ENCODE results near the gene MCIDAS.

MCIDAS gene

DNA sequence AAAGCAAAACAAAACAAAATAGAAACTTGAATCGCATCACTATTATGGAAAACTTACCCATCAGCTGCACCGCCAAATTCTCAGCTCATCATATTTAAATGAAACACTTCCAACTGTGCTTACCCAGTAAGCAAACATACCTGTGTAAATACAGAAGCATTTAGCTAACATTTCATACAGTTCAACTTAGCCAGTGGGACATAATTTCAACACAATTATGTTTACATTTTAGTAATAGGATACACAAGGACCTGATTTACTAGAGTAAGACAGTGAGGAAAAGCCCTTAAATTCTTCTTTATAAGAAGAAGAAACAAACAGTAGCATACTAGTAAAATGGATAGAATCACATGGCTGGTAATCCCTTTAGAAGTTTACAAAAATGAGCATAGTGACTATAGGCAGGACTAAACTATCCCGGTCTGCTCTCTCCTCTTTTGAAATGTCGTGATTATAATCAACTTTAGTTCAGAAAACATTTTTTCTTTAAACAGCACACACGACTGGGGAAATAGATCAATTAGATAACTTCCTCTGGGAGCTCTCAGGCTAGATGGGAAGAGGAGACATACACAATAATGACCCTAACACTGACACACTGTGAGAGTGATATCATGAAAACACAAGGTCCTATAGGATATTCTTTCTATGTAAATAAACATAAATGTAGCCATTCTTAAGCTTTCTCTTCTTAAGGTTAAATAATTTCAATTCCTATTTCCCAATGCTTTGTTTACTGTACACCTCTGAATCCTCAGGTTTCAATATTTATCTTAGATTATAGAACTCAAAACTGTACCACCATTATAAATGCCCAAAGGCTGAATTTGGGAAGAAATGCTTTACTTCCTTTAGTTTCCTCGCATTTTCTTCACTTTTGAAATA, 38.2 kb downstream of the MCIDAS start:
- H3K4me1 ChIP-seq (ENCODE audit: insufficient read depth, insufficient read length): no peaks in the 10 kb centered on the region
- no peaks in the 10 kb centered on the region for H3K9me3 ChIP-seq (ENCODE audit: insufficient read depth, low read length)
- TF ChIP-seq YY1 (IDR thresholded peaks at IDR 0.05; ENCODE audit: insufficient read depth, insufficient read length): no peak
- TF ChIP-seq SUZ12 (IDR thresholded peaks at IDR 0.05; ENCODE audit: extremely low read depth, insufficient read depth, insufficient read length): no peak
- no peak for TF ChIP-seq ZNF274 (IDR thresholded peaks at IDR 0.05; ENCODE audit: low read depth, low read length)
- H3K9ac ChIP-seq (ENCODE audit: insufficient read length, low read depth): no peak overlapping the region
- DNase-seq (ENCODE audit: low read depth, low spot score): no peak
- no peaks in the 10 kb centered on the region for H3K36me3 ChIP-seq (ENCODE audit: insufficient read depth, insufficient read length, low read length)
- no peaks in the 10 kb centered on the region for H3K27me3 ChIP-seq (ENCODE audit: insufficient read depth, insufficient read length)
- no peak overlapping the region for H3K4me3 ChIP-seq (ENCODE audit: insufficient read length, low read depth)

DNA sequence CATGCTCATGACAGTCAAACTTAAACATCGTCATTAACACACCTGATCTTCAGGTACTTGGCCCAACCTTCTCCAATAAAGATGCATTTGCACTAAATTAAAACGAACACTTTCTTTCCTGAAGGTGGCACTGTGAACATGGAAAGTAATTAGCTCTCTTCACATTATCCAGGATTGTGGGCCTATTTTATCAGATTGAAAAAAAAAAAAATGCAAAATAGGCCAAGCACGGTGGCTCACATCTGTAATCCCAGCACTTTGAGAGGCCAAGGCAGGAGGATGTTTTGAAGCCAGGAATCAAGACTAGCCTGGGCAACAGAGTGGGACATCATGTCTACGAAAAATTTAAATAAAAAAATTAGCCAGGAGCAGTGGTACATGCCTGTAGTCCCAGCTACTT, 39.7 kb downstream of the MCIDAS start:
- DNase-seq (ENCODE audit: low read depth, low spot score): no peak
- Histone ChIP-seq H3K9me3 (ENCODE audit: insufficient read depth, low read length) (no peaks in the 10 kb centered on the region), H3K9ac (ENCODE audit: insufficient read length, low read depth) (no peak overlapping the region), H3K4me3 (ENCODE audit: insufficient read length, low read depth) (no peak overlapping the region), H3K4me1 (ENCODE audit: insufficient read depth, insufficient read length) (no peaks in the 10 kb centered on the region), H3K27me3 (ENCODE audit: insufficient read depth, insufficient read length) (no peaks in the 10 kb centered on the region), H3K36me3 (ENCODE audit: insufficient read depth, insufficient read length, low read length) (no peaks in the 10 kb centered on the region)
- no peak for TF ChIP-seq YY1 (IDR thresholded peaks at IDR 0.05; ENCODE audit: insufficient read depth, insufficient read length)
- TF ChIP-seq ZNF274 (IDR thresholded peaks at IDR 0.05; ENCODE audit: low read depth, low read length): no peak
- no peak for TF ChIP-seq SUZ12 (IDR thresholded peaks at IDR 0.05; ENCODE audit: extremely low read depth, insufficient read depth, insufficient read length)

DNA sequence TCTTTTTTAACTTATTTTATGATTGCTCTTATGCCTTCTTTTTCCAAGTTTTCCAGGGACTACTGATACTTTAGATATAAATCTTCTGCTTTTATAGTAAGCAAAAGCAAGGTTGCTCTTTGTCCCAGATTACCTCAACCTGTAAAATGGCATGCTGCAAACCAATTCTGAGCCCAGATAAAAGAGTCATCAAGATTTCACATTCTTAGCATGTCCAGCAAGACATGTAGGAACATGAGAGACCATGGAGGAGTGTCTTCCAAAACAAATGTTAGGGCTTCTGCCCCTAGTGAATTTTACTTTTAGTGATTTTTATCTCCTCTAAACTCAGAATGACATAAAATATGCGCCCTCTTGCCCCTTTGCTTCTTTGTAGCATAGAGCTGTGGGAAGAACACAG, 47.1 kb downstream of the MCIDAS start:
- Histone ChIP-seq H3K9ac (ENCODE audit: insufficient read length, low read depth) (no peak overlapping the region), H3K27me3 (ENCODE audit: insufficient read depth, insufficient read length) (peaks cover 35% of the 10 kb centered on the region), H3K4me3 (ENCODE audit: insufficient read length, low read depth) (no peak overlapping the region), H3K9me3 (ENCODE audit: insufficient read depth, low read length) (no peaks in the 10 kb centered on the region), H3K4me1 (ENCODE audit: insufficient read depth, insufficient read length) (no peaks in the 10 kb centered on the region), H3K36me3 (ENCODE audit: insufficient read depth, insufficient read length, low read length) (no peaks in the 10 kb centered on the region)
- no peak for DNase-seq (ENCODE audit: low read depth, low spot score)
- TF ChIP-seq ZNF274 (IDR thresholded peaks at IDR 0.05; ENCODE audit: low read depth, low read length) (no peak), SUZ12 (IDR thresholded peaks at IDR 0.05; ENCODE audit: extremely low read depth, insufficient read depth, insufficient read length) (no peak), YY1 (IDR thresholded peaks at IDR 0.05; ENCODE audit: insufficient read depth, insufficient read length) (no peak)

DNA sequence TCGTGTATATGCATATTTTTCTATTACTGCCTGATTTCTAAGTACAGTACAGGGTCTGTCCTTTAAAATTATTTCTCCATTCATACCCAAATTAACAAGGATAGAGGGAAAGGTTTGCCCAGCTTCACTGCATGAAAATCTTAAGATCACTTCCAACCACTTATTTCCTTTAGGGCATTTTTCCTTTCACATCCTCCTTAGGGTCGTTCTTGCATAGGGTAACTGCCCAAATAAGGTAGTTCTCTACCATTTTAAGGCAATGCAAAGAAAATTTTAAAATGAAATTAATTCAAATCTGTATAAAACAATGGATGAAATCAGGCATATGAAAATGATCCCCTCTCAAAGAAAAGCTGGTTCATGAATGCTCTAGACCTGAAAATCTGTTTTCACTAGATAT, 50.0 kb downstream of the MCIDAS start:
- TF ChIP-seq ZNF274 (IDR thresholded peaks at IDR 0.05; ENCODE audit: low read depth, low read length): no peak
- no peak for TF ChIP-seq YY1 (IDR thresholded peaks at IDR 0.05; ENCODE audit: insufficient read depth, insufficient read length)
- no peak for TF ChIP-seq SUZ12 (IDR thresholded peaks at IDR 0.05; ENCODE audit: extremely low read depth, insufficient read depth, insufficient read length)
- Histone ChIP-seq H3K4me3 (ENCODE audit: insufficient read length, low read depth) (no peak overlapping the region), H3K9ac (ENCODE audit: insufficient read length, low read depth) (no peak overlapping the region), H3K4me1 (ENCODE audit: insufficient read depth, insufficient read length) (no peaks in the 10 kb centered on the region), H3K27me3 (ENCODE audit: insufficient read depth, insufficient read length) (peaks cover 61% of the 10 kb centered on the region), H3K9me3 (ENCODE audit: insufficient read depth, low read length) (no peaks in the 10 kb centered on the region), H3K36me3 (ENCODE audit: insufficient read depth, insufficient read length, low read length) (no peaks in the 10 kb centered on the region)
- DNase-seq (ENCODE audit: low read depth, low spot score): no peak

DNA sequence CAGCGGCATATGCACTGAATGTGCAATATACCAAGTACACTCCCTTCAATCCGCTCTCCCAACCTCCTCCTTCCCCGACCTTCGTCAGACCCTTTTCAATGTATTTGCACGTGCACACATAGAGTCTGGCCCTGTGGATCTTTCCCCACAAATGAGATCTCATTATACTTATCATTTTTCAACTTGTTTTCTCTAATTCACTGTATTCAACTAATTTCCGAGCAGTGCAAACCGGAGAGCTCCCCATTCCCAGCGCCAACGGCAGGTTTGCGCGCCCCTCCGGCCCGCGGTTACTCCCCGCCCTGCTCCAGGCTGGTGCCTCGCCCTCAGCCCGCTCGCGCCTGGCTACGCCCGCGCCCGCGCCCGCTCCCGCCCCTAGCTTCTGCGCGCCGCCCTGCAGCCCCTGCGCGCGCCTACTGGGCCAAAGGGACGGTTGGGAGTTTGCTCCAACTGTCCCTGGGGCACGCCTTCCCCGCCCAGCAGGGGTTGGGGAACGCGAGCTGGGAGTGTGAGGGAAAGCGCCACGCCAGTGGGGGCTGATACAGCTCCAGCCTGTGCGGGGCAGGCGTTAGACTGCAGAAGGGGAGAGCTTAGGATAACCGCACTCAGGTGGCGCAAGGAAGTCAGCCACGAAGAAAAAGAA, 50.8 kb downstream of the MCIDAS start:
- Histone ChIP-seq H3K9me3 (ENCODE audit: insufficient read depth, low read length) (no peaks in the 10 kb centered on the region), H3K4me3 (ENCODE audit: insufficient read length, low read depth) (peak overlapping the region; percentile 24), H3K9ac (ENCODE audit: insufficient read length, low read depth) (peak overlapping the region; percentile 67), H3K36me3 (ENCODE audit: insufficient read depth, insufficient read length, low read length) (no peaks in the 10 kb centered on the region), H3K27me3 (ENCODE audit: insufficient read depth, insufficient read length) (peaks cover 64% of the 10 kb centered on the region), H3K4me1 (ENCODE audit: insufficient read depth, insufficient read length) (no peaks in the 10 kb centered on the region)
- DNase-seq (ENCODE audit: low read depth, low spot score): peak; percentile 30
- TF ChIP-seq SUZ12 (IDR thresholded peaks at IDR 0.05; ENCODE audit: extremely low read depth, insufficient read depth, insufficient read length) (no peak), YY1 (IDR thresholded peaks at IDR 0.05; ENCODE audit: insufficient read depth, insufficient read length) (no peak), ZNF274 (IDR thresholded peaks at IDR 0.05; ENCODE audit: low read depth, low read length) (no peak)

DNA sequence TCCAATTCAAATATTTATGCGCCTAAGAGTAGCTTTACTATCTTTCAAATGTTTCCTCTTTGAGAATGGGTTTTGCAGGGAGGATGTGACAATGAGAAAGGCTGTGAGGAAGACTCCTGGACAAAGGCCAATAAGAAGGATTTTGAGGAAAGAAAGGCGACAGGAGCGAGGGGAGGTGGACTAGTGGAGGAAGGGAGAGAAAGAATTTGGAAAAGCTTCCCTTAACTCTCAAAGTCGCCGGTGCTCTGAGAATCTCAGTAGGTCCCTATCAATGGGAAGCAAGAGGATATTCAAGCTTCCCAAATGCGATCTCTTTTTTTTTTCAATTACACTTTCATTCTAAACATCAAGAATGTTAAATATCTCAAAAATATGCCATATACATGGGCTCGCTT, 51.3 kb downstream of the MCIDAS start:
- no peaks in the 10 kb centered on the region for H3K9me3 ChIP-seq (ENCODE audit: insufficient read depth, low read length)
- H3K36me3 ChIP-seq (ENCODE audit: insufficient read depth, insufficient read length, low read length): no peaks in the 10 kb centered on the region
- no peaks in the 10 kb centered on the region for H3K4me1 ChIP-seq (ENCODE audit: insufficient read depth, insufficient read length)
- TF ChIP-seq SUZ12 (IDR thresholded peaks at IDR 0.05; ENCODE audit: extremely low read depth, insufficient read depth, insufficient read length) (no peak), YY1 (IDR thresholded peaks at IDR 0.05; ENCODE audit: insufficient read depth, insufficient read length) (no peak)
- H3K4me3 ChIP-seq (ENCODE audit: insufficient read length, low read depth): peak overlapping the region; percentile 24
- H3K27me3 ChIP-seq (ENCODE audit: insufficient read depth, insufficient read length): peaks cover 64% of the 10 kb centered on the region
- H3K9ac ChIP-seq (ENCODE audit: insufficient read length, low read depth): peak overlapping the region; percentile 42
- no peak for DNase-seq (ENCODE audit: low read depth, low spot score)

DNA sequence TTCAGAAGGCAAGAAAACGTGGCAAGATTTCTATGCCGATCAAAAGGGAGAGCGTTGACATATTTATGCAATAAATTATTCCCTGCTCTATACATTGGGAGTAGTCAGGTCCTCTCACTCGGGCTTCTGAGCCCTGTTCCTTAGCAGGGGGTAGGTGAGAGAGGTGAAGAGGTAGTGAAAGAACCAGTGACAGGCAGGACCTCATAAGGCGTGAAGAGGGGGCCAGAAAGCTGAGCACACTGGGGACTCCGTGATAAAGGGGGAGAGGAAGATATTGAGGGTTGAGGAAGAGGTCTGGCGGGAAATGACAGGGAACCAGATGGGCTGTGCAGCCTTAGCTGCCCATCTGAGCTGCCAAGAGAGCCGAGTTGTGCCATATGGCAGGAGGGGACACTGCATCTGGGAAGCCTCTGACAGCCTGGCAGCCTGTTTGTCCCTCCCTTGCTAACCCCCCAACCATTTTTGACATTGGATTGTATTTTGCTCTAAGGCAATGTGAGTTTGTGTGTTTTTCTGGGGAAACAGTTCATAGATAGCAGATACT, 53.4 kb downstream of the MCIDAS start:
- TF ChIP-seq ZNF274 (IDR thresholded peaks at IDR 0.05; ENCODE audit: low read depth, low read length): no peak
- no peak for TF ChIP-seq SUZ12 (IDR thresholded peaks at IDR 0.05; ENCODE audit: extremely low read depth, insufficient read depth, insufficient read length)
- TF ChIP-seq YY1 (IDR thresholded peaks at IDR 0.05; ENCODE audit: insufficient read depth, insufficient read length): no peak
- H3K9me3 ChIP-seq (ENCODE audit: insufficient read depth, low read length): no peaks in the 10 kb centered on the region
- H3K4me1 ChIP-seq (ENCODE audit: insufficient read depth, insufficient read length): no peaks in the 10 kb centered on the region
- H3K4me3 ChIP-seq (ENCODE audit: insufficient read length, low read depth): peak overlapping the region; percentile 37
- no peak for DNase-seq (ENCODE audit: low read depth, low spot score)
- H3K9ac ChIP-seq (ENCODE audit: insufficient read length, low read depth): peak overlapping the region; percentile 56
- H3K36me3 ChIP-seq (ENCODE audit: insufficient read depth, insufficient read length, low read length): no peaks in the 10 kb centered on the region
- peaks cover 62% of the 10 kb centered on the region for H3K27me3 ChIP-seq (ENCODE audit: insufficient read depth, insufficient read length)
